ENCODE measurements around the gene PGBD5. TPM values are rescaled to one million over a fixed set of nuclear protein-coding genes. Genes with fewer than 3 reads are reported as not detected.

The PGBD5 gene
- total RNA-seq, 2 donors from 2014 or later = 2.6 to 4.3 TPM

- H3K4me3 ChIP-seq = no peak overlapping the region
- H3K36me3 ChIP-seq (replicated peaks in 1 of 2; ENCODE audit: insufficient read depth in 1 of 2, low read depth in 2 of 2) = no peaks in the 10 kb centered on the region
- DNase-seq (peak in 1 of 4 donors; percentile 16), ATAC-seq (no peak)
- intact Hi-C loops (cut with DNase I) = no loop called here
- no peaks in the 10 kb centered on the region for H3K27me3 ChIP-seq
- H3K9me3 ChIP-seq = no peaks in the 10 kb centered on the region
- no peak overlapping the region for H3K27ac ChIP-seq
- peaks cover 10% of the 10 kb centered on the region for H3K4me1 ChIP-seq
- TF ChIP-seq, protein P1, sequence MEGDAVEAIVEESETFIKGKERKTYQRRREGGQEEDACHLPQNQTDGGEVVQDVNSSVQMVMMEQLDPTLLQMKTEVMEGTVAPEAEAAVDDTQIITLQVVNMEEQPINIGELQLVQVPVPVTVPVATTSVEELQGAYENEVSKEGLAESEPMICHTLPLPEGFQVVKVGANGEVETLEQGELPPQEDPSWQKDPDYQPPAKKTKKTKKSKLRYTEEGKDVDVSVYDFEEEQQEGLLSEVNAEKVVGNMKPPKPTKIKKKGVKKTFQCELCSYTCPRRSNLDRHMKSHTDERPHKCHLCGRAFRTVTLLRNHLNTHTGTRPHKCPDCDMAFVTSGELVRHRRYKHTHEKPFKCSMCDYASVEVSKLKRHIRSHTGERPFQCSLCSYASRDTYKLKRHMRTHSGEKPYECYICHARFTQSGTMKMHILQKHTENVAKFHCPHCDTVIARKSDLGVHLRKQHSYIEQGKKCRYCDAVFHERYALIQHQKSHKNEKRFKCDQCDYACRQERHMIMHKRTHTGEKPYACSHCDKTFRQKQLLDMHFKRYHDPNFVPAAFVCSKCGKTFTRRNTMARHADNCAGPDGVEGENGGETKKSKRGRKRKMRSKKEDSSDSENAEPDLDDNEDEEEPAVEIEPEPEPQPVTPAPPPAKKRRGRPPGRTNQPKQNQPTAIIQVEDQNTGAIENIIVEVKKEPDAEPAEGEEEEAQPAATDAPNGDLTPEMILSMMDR (IDR thresholded peaks at IDR 0.05) = no peak
- TF ChIP-seq POLR2A (IDR thresholded peaks at IDR 0.05) = no peak
- 71 to 77% methylated on average over 9 to 10 of the region's 10 CpGs for whole genome bisulfite sequencing, 2 donors
Measured at GRCh38 chr1:230286890-230287269, 139.3 kb downstream of the PGBD5 start.

DNA sequence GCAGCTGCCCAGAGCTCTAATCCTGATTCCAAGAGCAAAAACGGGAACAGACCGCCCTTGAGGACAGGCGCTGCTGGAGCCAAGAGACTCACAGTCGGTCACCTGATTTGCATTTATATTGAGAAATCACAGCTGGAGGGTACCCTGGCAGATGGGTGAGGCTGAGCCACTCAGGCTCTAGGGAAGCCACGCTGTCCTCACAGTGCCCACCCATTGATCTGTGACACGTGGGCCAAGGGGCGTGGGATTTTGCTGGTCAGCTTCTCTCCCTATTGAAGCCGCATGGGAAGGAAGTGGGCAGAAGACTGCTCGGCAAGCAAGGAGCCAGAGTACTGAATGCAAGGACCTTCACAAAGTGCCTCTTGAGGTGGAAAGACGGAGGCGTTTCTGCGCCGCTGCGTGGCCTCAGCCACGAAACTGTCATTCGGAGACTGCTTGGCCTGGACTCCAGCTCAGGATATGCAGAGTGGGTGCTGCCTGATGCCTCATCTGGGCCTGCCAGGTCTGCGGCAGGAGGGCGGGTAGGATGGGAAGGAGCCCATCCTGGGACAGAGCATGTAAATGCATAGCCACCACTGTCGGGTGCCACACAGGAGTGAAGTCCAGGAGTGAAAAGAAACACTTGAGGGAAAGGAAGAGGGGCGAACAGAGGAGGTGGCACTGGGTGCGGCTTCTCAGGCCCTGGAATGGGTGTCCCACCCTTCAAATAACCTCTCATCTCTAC is 139.8 kb downstream of the PGBD5 start:
- Histone ChIP-seq H3K27me3 (no peaks in the 10 kb centered on the region), H3K27ac (no peak overlapping the region), H3K4me1 (peaks cover 15% of the 10 kb centered on the region), H3K36me3 (replicated peaks in 1 of 2; ENCODE audit: insufficient read depth in 1 of 2, low read depth in 2 of 2) (no peaks in the 10 kb centered on the region), H3K4me3 (no peak overlapping the region), H3K9me3 (no peaks in the 10 kb centered on the region)
- TF ChIP-seq POLR2A (IDR thresholded peaks at IDR 0.05) = no peak
- TF ChIP-seq, protein P1 (IDR thresholded peaks at IDR 0.05) = no peak
- intact Hi-C loops (cut with DNase I) = no loop called here
- ATAC-seq = no peak
- peak in 1 of 4 donors; percentile 13 for DNase-seq
- WGBS, 2 donors = 79 to 85% methylated on average over 18 to 21 of the region's 21 CpGs

DNA sequence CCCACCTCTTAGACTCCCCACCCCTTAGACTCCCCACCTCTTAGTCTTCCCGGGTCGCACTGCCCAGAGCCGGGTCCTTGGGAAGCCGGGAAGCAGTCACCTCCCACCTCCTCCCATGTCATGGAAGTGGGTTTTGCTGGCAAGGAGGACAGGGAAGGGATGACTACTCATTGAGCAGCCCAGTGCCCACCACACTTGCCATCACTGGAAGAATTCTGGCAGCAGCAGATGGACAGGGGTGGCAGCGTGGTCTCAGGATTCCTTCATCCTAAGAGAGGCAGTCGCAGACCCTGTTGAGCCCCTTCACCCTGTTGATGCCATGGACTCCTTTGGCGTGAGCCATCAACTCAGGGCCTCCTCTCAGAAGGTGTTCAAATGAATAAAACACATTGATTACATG is 140.8 kb downstream of the PGBD5 start:
- TF ChIP-seq, protein P1 (IDR thresholded peaks at IDR 0.05) = no peak
- TF ChIP-seq POLR2A (IDR thresholded peaks at IDR 0.05) = no peak
- no peak for ATAC-seq
- WGBS, 2 donors = 79 to 88% methylated on average over 6 to 7 of the region's 7 CpGs
- H3K27me3 ChIP-seq = no peaks in the 10 kb centered on the region
- no peak overlapping the region for H3K27ac ChIP-seq
- no peak overlapping the region for H3K4me3 ChIP-seq
- H3K36me3 ChIP-seq (replicated peaks in 1 of 2; ENCODE audit: insufficient read depth in 1 of 2, low read depth in 2 of 2) = no peaks in the 10 kb centered on the region
- intact Hi-C loops (cut with DNase I) = no loop called here
- no peaks in the 10 kb centered on the region for H3K9me3 ChIP-seq
- peak in 2 of 4 donors; percentile 5 to 9 for DNase-seq
- H3K4me1 ChIP-seq = peaks cover 25% of the 10 kb centered on the region

DNA sequence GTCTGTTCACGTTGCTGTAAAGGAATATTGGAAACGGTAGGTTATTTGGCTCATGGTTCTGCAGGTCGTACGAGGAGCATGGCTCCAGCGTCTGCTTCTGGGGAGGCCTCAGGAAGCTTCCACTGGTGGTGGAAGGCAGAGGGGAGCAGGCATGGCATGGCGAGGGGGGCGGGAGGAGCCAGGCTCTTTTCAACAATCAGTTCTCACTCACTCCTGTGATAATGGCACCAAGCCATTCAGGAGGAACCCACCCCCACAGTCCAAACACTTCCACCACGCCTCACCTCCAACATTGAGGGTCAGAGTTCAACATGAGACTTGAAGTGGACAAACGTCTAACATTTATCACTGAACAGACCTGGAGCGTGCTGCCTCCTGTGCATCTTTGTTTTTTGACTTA is 141.2 kb downstream of the PGBD5 start:
- DNase-seq (peak in 1 of 4 donors; percentile 10), ATAC-seq (no peak)
- WGBS, 2 donors = 69 to 72% methylated on average over 7 to 9 of the region's 10 CpGs
- intact Hi-C loops (cut with DNase I) = no loop called here
- no peak overlapping the region for H3K4me3 ChIP-seq
- H3K27ac ChIP-seq = no peak overlapping the region
- peaks cover 30% of the 10 kb centered on the region for H3K4me1 ChIP-seq
- H3K36me3 ChIP-seq (replicated peaks in 1 of 2; ENCODE audit: insufficient read depth in 1 of 2, low read depth in 2 of 2) = peaks cover 0 to under 1% of the 10 kb centered on the region in 2 donors
- H3K27me3 ChIP-seq = no peaks in the 10 kb centered on the region
- TF ChIP-seq, protein P1 (IDR thresholded peaks at IDR 0.05) = no peak
- no peak for TF ChIP-seq POLR2A (IDR thresholded peaks at IDR 0.05)
- H3K9me3 ChIP-seq = no peaks in the 10 kb centered on the region

GRCh38 chr1:230283678-230284077 is 142.5 kb downstream of the PGBD5 start:
- Histone ChIP-seq H3K27me3 (no peaks in the 10 kb centered on the region), H3K27ac (no peak overlapping the region), H3K36me3 (replicated peaks in 1 of 2; ENCODE audit: insufficient read depth in 1 of 2, low read depth in 2 of 2) (peaks cover 0 to 10% of the 10 kb centered on the region in 2 donors), H3K4me1 (peaks cover 30% of the 10 kb centered on the region), H3K4me3 (no peak overlapping the region), H3K9me3 (no peaks in the 10 kb centered on the region)
- DNase-seq = peak in 1 of 4 donors; percentile 11
- 89 to 95% methylated on average over 12 of the region's 12 CpGs for WGBS, 2 donors
- no peak for ATAC-seq
- no peak for TF ChIP-seq POLR2A (IDR thresholded peaks at IDR 0.05)
- TF ChIP-seq, protein P1 (IDR thresholded peaks at IDR 0.05) = no peak
- intact Hi-C loops (cut with DNase I) = no loop called here
